ENCODE data around the gene PLPP2. TPM values are rescaled to one million over a fixed set of nuclear protein-coding genes. Genes with fewer than 3 reads are reported as not detected.
"Not testable (repeated sequence)": the region's sequence is repeated elsewhere in the genome, so short reads cannot be mapped to it uniquely, and the experiment has no call there.

Gene PLPP2
- total RNA-seq, 2 donors from 2014 or later, result 85.2 to 109 TPM

- intact Hi-C loops (cut with DNase I, micrococcal nuclease), result no loop called here
- DNase-seq, result no peak
- ATAC-seq, result no peak
Observed at GRCh38 chr19:280541-281009, 10.6 kb downstream of the PLPP2 start.

DNA sequence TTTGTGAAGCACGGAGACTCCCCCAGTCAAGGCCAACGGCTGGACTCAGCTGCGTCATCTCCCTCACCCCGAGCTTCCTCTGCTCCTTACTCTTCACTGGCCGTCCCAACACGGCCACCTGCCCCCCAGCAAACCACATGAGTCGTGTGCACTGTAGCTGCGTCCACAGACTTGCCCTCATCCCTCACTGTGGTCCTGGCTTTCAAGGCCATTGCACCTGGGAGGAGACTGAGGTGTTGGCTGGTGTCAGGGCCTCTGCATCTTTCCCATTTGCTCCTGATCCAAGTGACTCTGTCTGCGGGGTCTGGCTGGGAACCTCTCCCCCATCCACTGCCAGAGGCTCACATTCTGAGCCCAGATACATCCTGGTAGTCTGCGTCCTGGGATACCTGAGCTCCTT is 11.5 kb downstream of the PLPP2 start:
- ATAC-seq, result no peak

DNA sequence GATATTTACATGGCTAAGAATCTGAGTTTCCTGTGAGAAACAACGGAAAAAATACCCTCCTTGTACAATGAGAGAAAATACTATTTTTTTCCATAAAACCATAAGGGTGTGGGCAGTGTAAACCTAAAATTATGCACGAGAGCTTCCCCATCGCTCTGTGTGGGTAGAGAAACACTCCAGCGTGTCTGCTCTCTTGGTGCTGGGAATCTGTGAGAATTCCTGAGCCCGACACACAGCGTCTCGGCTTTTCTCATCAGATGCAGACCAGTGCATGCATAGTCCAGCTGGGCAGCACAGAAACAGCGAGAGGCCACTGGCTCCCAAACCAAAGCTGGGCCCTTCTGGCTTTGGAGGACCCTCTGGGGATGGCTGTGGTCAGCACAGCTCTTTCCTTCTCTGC is 12.0 kb downstream of the PLPP2 start:
- ATAC-seq (no peak), DNase-seq (no peak)
- intact Hi-C loops (cut with DNase I, micrococcal nuclease), result no loop called here

More for the DNA sequence above, 11.5 kb downstream of the PLPP2 start:
- no peak for DNase-seq
- intact Hi-C loops (cut with DNase I, micrococcal nuclease), result no loop called here

DNA sequence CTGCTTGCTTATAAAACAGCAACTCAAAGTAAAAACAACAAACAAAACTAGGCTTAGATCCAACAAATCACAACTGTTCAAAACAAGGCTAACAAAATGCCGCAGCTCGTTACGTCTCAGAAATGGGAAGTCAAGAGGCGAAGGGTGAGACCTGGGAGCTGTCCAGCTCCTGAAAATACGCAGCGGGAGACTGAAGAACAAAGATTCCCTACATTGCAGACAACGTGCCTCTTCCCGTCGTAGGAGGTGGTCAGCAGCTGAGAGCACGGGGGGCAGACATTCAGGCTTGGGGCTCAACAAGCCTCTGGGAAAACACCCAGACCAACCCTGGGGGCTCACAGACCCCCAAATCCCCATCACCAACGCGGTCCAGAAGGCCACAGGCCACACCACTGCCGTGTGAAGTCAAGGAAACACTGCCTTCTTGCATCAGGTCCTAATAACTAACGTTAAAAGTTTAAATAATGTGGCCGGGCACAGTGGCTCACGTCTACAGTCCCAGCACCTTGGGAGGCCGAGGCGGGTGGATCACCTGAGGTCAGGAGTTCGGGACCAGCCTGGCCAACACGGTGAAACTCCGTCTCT is 13.5 kb downstream of the PLPP2 start:
- DNase-seq, result no peak

DNA sequence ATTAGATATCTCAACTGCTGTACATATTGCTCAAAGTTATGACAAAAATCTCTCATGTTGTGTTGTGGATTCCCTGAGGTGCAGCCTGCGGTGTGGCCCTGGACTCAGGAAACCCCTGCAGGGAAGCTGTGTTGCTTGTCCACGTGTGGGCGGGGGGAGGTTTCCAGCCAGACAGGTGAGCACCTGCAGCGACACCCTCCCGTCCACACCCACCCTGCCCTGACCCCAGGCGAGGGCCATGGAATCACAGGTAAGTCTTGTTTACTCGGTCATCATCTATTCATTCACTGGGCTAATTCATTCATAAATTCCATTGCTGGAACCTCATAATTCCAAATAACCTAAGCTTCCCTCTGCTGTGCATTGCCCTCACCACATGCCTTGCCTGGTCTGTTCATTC is 14.1 kb downstream of the PLPP2 start:
- ATAC-seq (no peak), DNase-seq (no peak)
- intact Hi-C loops (cut with DNase I, micrococcal nuclease), result no loop called here

More for the DNA sequence above, 13.5 kb downstream of the PLPP2 start:
- ATAC-seq, result no peak
- intact Hi-C loops (cut with DNase I, micrococcal nuclease), result no loop called here

- ATAC-seq (no peak), DNase-seq (no peak)
- intact Hi-C loops (cut with DNase I, micrococcal nuclease), result no loop called here
Observed at GRCh38 chr19:275958-276646, 15.1 kb downstream of the PLPP2 start.

DNA sequence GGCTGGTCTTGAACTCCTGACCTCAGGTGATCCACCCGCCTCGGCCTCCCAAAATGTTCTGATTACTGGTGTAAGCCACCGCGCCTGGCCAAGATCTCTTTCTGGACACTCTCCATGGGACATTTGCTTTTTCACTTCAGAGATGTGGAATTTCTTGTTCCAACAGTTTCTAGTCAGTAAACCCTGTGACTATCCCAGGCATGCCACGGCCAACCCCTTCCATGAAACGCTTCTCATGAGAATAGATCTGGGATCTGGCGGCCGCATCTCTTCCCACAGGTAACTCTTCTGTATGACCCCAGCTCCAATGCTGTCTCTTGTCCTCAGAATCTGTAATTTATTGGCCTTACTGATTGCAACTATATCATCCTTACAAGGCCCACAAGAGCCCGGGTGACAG is 16.2 kb downstream of the PLPP2 start:
- intact Hi-C loops (cut with DNase I, micrococcal nuclease), result no loop called here
- ATAC-seq, result no peak
- no peak for DNase-seq

- ATAC-seq (no peak), DNase-seq (no peak)
- intact Hi-C loops (cut with DNase I, micrococcal nuclease), result no loop called here
Observed at GRCh38 chr19:273393-273792, 17.8 kb downstream of the PLPP2 start.

- no peak for DNase-seq
- no peak for ATAC-seq
- intact Hi-C loops (cut with DNase I, micrococcal nuclease), result no loop called here
Observed at GRCh38 chr19:271856-272255, 19.3 kb downstream of the PLPP2 start.

DNA sequence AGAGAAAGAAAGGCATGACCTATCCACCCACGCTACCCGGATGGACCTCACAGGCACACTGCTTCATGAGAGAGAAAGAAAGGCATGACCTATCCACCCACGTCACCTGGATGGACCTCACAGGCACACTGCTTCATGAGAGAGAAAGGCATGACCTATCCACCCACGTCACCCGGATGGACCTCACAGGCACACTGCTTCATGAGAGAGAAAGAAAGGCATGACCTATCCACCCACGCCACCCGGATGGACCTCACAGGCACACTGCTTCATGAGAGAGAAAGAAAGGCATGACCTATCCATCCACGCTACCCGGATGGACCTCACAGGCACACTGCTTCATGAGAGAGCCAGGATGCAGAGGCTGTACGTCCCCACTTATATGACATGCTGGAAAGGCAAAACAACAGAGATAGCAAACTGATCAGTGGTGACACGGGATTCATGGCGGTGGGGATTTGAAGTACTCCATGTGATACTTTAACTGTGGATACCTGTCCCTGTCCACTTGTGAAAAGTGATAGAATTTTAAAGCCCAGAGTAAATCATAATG is 20.4 kb downstream of the PLPP2 start:
- intact Hi-C loops (cut with DNase I, micrococcal nuclease); DNase-seq; ATAC-seq: not testable (repeated sequence)

DNA sequence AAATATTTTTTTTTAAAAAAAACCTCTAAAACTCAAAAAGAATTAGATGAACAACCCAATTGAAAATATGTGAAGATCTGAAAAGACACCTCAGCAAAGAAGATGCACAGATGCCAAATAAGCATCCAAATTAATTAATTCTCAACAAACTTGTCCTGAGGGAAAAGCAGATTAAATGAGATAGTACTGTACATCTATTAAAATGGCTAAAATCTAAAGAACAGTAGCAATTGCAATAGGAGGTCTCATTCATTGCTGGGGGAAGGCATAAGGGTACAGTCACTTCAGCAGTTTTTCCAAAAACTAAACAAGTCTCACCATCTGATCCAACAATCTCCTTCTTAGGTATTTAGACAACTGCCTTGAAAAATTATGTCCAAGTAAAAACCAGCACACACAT is 22.0 kb downstream of the PLPP2 start:
- ATAC-seq (no peak), DNase-seq (no peak)
- intact Hi-C loops (cut with DNase I, micrococcal nuclease), result no loop called here

DNA sequence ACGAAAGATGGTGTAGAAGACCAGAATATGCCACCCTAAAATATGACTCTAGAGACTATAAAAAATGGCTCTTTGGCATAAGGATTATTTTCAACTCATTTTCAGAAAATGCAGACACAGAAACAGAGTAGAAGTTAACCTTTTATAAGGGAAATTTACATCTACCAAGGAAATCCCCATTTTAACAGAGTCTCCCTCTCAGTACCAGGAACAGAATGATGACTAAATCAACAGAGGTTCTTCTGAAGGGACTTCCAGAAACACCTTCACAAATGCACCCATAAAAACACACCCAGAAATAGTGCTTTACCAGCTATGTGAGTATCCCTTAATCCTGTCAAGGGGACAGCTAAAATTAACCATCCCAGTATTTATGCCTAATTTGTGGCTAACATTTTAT is 29.1 kb downstream of the PLPP2 start:
- intact Hi-C loops (cut with DNase I, micrococcal nuclease), result no loop called here
- no peak for ATAC-seq
- DNase-seq, result no peak

DNA sequence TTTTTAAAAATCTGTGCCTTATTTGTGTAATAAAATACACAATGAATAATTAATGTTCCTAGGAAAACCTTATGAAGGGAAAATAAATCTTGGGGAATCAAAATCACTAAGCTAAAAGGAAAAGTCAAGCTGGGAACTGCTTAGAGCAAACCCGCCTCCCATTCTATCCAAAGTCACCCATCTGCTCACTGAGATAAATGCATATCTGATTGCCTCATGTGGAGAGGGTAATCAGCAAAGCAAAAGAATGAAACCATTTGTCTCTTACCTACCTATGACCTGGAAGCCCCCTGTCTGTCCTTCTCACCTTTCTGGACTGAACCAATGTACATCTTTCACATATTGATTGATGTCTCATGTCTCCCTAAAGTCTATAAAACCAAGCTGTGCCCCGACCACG is 34.4 kb downstream of the PLPP2 start:
- intact Hi-C loops (cut with DNase I, micrococcal nuclease); DNase-seq; ATAC-seq: not testable (repeated sequence)

DNA sequence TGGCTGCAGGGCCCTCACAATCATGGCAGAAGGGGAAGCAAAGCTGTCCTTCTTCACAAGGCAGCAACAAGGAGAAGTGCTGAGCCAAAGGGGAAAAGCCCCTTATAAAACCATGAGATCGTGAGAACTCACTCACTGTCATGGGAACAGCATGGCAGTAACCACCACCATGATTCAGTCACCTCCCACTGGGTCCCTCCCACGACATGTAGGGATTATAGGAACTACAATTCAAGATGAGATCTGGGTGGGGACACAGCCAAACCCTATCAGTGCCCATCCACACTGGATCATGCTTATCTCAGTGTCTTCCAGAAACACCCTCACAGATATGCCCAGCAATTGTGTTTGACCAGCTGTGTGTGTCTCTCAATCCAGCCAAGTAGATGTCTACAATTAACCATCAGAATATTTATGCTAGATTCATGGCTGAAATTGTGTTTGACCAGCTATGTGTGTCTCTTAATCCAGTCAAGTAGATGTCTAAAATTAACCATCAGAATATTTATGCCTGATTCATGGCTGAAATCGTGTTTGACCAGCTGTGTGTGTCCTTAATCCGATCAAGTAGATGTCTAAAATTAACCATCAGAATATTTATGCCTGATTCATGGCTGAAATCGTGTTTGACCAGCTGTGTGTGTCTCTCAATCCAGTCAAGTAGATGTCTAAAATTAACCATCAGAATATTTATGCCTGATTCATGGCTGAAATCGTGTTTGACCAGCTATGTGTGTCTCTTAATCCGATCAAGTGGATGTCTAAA is 38.6 kb downstream of the PLPP2 start:
- intact Hi-C loops (cut with DNase I, micrococcal nuclease); ATAC-seq; DNase-seq: not testable (repeated sequence)

- intact Hi-C loops (cut with DNase I, micrococcal nuclease), result no loop called here
- ATAC-seq (no peak), DNase-seq (no peak)
Observed at GRCh38 chr19:246551-246950, 44.7 kb downstream of the PLPP2 start.

- DNase-seq; ATAC-seq; intact Hi-C loops (cut with DNase I, micrococcal nuclease): not testable (repeated sequence)
Observed at GRCh38 chr19:245900-246299, 45.3 kb downstream of the PLPP2 start.

- intact Hi-C loops (cut with DNase I, micrococcal nuclease), result no loop called here
- DNase-seq, result no peak
- no peak for ATAC-seq
Observed at GRCh38 chr19:245457-245856, 45.7 kb downstream of the PLPP2 start.
